Stimulated activated CD8-positive, alpha-beta memory T cell treated with anti-CD3 and anti-CD28 coated beads, Interleukin-12 subunit alpha, Interleukin-12 subunit beta, amount 100 ng/mL, for 24 hours (primary cell): ENCODE measurements around the gene PARP8.

Experiments used
- DNase-seq: peaks from one replicate; pipeline ENCODE4 v3.0.0-alpha.2; 2020; ENCODE audit errors: extremely low read depth

The PARP8 gene

DNA sequence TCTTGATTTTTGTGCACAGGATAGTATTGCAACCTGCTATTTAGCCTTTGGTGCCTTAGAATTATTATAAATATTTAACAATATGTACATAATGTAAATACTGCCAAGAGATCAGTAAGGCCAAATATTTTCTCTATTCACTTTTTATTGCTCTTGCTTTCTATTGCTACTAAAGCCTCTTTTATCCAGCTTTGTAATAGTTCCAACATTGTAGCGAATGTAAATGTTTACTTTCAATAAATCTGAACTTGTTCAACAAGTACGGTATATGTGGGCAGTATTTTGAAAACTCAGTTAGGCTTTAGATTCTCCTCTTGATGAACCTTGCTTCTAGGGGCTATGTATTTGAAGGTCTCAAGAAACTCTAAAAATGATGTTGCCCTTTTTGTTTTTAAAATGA is 179.8 kb downstream of the PARP8 start:
- DNase-seq, result no peak

DNA sequence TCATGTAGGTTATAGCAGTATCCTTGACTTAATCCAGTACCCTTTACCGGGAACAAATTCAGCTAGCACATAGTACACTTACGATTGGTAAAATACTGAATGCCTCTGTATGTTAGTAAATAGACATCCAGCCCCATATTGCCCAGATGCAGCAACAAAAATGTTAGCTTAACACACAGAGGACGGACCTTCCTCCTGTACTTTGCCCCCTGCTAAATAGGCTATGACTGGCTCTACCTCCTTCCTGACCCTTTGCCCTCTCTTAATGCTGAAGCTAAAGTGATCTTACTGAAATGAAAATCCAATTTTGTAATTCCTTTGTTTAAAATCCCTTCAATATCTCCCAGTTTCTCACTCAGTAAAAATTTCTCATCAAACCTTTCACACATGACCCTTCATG is 183.1 kb downstream of the PARP8 start:
- no peak for DNase-seq

DNA sequence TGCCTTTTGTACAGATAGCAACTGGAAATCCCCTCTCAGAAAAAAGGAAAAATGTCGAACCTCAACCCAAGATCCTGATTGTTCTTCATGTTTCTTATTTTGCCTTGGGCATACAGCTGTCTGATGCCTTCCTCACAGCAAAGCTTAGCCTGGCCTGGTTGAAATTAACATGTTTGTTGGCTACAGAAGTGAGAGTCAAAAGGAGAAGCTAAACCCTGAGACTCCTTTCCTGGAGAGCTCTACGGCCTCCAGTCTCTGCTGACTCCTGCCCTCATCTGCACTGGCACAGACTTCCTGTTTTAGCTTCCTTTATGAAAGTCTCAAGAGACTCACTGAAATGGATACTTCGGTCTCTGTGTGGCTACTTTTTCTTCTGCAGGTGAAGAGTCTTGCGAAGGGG is 186.7 kb downstream of the PARP8 start:
- no peak for DNase-seq

DNA sequence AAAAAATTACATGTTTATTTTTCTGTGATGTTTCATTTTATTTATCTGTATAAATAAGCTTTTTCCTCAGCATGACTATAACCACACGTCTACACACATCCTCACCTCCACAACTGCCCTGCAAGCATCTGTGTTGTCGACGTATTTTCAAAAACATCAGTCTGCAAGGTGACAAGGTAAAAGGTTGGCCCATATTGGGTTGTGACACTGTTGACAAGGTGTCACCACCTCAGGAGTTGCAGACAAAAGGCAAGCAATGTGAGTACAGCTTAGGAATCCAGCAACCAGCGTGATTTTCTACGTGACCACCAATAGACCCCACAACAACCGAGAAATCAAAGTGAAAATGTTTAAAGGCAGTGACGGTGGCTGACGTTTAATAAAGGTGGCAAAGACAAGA is 187.6 kb downstream of the PARP8 start:
- no peak for DNase-seq

DNA sequence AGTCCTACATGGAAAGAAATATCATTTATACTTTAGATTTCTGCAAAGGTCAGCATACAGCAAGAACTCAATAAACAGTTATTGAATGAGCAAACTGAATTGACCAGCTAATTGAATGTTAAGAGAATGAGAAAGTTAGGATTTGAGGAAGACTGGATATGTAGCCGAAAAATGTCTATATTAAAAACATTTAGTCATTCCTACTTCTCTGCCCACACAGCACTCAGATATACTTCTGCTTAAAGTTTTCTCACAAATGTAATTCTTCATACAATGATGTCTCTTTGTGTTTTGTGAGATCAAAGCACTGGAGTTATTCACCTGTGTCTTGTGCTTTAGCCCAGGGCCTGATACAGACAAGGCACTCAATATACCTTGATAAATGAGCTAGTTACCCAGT is 188.6 kb downstream of the PARP8 start:
- no peak for DNase-seq

DNA sequence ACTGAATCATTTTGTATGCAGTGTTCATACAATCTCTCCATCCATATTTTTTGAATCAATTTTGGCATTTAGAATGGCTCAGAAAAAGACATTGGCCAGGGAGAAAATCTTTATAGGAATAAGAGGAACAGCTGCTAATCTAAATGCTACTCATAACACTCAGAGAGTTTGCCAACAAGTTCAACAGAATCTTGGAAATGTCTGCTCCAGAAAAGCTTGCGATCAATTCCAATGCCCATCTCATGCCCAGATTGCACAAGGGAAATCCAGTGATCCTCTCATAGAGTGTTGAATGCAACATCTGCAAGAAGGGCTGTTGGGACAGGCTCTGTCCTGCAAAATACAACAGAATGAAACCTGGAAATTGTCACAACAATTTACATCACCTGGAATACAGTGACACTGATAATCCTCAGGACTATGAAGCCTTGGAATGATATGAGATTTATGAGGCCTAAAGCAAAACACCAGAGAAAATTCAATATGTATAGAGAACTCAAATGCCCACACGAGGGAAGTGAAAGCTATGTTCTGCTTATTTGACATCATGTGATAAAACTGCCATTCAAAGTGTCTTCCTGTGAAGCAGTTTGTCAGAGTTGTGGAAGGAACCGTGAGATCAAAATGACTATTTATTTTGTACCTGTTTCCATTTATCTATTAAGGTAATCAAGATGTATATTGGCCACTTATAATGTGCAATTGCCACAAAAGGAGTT is 190.1 kb downstream of the PARP8 start:
- no peak for DNase-seq

DNA sequence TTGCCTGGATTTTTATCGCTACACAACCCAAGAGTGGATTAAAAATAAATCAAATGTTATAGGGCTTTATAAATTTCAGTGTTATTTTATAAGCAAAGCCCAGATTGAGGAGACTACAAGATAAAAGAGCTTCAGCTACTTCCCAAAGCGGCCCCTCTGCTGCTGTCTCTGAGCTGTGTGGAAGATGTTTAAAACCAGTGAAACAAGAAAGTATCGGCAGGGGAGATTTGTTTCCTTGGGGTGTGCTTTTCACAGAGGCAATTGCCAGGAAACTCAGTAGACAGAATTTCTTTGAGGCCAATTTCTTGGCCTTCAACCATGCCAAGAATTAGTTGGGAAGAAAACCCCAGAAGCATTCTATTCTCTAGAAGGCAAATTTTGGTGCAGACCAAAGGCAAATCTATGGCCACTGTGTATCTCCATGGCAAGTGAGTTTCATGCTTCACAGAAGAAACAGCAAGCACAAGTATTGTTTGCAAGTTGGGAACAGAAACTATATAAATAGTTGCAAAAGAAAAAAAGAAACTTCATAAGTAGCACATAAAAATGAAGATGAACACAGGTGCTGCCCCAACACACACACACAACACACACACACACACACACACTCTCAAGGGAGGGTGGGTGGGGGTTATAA is 197.2 kb downstream of the PARP8 start:
- no peak for DNase-seq

DNA sequence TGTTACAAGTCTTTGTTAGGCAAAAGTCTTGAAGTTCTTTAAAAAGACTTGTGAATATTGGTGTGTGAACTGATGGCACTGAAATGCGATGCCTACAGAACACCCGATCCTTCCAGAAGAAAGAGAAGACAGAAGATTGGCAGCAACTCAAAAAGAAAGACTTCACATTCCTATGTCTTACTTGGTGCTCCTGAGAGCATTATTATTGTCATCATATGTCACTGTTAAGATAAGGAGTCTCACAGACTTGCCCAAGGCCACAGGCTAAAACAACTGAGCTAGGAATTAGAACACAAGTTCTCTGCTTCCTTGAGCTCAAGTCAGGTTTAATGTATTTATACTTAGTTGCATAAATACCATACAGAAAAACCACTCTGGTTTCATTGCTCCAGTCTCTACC is 198.0 kb downstream of the PARP8 start:
- no peak for DNase-seq

DNA sequence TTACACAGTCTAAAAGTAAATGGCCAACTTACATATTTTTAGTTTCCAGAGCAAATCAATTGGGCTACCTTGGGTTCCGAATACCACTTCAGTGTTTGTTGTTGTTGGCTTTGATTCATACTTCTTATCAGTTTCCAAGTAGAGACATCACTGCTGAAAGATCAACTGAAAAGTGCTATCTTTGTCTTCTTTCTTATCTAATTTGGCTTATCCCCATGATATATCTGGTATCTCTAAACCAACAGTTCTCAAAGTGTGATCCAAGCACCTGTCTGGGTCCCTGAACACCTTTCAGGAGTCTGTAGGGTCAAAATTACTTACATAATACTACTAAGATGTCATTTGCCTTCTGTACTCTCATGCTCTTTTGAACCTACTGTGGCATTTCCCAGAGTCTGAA is 200.0 kb downstream of the PARP8 start:
- DNase-seq, result no peak

DNA sequence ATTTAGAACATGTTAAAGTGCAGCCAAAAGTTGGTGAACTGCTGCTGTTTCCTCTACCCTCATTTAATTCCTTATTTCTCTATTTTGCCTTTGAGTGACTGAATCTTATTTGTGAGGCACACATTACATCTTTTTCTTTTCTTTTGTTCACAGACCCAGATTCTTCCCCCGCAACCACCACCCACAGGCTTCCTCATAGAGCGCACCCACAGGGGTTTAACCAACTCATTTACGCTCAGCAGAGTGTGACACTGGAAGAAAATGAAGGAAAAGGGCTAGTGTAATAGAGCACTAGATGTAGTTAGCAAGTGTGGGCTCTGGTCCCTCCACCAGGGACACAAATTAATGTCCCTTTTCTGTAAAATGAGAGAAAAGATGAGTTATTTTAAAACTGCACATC is 200.7 kb downstream of the PARP8 start:
- no peak for DNase-seq

DNA sequence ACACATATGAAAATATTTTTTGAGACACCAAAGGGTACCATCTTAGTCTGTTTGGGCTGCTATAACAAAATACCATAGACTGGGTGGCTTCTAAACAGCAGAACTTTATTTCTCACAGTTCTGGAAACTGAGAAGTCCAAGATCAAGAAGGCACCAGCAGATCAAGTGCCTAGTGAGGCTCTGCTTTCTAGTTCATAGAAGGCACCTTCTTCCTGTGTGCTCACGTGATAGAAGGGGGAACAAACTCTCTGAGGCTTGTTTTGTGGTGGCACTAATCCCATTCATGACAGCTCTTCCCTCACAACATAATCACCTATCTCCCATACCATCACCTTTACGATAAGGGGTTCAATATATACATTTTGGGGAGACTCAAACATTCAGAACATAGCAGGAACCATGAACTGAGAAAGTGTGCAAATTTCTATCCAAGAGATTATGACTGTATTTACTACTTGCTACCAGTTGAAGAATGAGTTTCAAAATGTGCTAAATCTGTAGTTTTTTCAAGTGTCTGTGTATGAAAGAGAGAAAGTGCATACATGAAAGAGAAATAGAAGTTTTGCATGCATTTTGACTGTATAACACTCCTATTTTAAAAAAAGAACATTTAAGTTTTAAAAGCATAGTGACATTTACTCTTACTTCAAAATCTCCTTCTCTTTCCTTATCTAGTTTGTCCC is 207.3 kb downstream of the PARP8 start:
- DNase-seq, result no peak

DNA sequence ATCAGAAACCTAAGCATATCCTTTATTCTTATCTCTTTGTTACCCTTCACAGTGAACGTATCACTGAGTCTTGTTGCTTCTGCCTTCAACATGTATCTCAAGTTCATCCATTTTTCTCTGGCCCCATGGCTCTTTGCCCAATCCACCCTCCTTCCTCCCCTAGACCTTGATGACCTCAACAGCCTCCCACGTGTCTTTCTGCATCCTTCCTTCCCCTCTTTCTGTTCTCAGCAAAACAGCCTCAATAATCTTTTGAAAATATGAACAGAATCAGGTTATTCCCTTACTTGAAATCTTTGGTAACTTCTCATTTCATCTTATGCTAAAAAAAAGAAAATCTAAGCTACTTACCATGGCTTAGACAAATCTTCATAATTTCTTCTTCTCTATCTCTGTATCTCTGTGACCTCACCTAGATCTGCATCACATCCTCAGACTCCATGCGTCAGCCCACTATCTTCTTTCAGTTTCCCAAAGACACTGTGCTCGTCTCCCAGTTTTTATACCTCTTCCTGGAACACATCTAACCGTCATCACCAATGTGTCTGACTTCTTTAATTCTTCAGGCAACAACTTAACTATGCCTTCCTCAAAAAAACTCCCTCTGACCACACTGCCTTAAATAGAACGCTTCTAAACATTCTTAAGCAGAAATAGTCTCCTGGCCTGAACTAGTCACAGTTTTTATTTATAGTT is 208.0 kb downstream of the PARP8 start:
- no peak for DNase-seq

DNA sequence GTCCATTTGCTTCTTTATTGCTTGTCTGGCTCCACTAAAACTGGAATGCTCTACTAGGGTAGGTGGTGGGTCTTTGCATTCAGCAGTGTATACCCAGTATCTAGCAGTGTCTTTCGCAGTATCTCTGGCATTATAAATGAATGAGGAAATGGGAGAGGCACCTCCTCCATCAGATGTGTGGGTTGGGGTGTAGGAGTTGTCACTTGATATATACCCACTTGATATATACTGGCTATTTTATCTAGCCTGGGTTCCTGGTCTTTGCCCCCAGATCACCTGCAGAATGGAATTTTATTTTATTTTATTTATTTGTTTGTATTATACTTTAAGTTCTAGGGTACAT is 208.5 kb downstream of the PARP8 start:
- no peak for DNase-seq

DNA sequence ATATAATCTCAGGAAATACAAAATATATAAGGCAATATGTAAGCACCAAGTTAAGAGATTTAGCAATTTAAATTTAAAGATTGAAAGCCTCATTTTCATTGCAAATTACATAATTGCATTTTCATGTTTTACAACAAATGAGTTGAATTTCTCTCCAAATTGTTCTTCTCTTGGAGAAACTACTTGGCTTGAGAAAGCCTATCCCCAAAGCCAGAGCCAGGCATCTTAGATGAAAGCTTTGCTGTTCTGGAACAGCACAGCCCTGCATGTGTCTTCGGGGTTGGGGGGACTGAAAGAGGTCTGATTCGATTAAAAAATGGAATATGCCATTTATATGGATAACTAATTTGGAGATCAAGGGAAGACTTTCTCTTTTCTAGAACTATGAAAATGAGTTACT is 212.0 kb downstream of the PARP8 start:
- no peak for DNase-seq

DNA sequence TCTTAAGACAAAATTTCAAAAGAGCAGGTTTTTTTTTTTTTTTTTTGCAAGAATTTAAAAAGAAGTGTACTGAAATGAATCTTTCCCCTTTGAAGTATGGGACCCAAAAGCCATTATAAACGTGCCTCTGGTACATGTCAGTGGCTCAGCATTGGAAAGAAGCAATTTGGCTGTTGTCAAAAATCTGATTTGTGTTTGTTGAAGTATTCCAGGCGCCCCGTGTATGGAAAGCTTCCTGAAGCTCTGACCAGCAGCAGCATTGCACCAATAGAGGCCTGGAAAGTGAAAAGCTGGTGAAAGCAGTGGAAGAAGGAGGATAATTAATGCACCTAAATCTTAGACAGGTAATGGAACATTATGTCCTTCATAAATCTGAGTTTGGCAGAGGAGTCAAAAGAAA is 215.0 kb downstream of the PARP8 start:
- DNase-seq, result no peak

DNA sequence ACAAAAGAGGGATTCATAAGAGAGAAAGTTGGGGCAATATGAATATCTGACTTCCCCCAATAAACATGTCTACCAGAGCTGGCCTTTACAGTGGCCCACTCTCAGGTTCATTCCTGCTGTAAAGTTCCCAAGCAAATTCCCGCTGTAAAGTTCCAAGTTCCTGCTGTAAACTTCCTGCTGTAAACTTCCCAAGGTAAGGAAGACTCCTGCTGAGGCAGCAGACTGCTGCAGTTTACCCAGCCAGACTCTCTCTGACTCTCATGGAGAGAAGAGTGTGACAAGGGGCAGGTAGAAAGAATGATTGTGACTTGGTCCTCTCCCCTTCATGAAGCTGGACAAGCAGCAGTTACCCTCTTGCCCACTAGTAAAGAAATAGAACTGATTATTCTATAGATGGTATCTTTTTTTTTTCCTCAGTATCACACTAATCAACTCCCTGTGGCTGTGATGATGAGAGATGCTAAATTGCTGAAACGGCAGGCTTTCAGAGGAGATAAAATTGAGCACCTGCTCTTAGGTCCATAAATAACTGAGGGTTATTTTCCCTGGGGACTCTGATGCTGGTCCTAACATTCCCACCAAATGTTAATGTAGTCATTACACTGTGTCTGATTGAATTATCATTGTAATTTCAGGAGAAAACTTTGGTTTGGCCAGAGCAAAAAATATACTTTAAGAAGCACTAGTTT is 220.4 kb downstream of the PARP8 start:
- no peak for DNase-seq

DNA sequence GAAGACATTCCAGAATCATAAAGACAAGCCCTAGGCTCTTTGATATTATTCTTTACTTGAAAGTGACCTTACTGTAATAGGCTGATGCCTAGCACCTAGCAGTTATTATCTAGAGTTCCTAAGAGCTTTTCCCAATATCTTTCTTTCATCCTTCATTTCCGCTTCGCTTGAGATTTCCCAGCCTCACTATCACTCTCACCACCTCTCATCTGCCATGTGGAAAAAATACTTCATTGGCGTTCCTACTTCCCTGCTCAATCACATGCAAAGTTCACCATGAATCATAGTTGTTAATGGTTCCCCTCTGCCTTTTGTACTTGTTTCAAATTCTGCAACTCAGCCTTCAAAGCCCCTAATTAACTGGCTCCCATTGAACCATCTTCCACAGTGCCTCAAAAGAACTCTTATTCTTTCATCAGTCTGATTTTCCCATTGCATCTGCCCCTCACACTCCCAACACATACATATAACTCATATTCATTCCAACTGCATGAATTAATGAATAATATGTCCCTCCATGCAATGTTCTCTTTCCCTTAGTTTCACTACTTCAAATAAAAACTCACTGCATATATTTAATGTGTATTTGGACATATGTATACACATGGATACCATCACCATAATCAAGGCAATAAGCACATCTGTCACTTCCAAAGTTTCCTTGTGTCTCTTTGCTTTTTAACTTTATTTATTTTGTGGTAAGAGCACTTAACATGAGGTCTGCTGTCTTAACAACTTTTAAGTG is 221.6 kb downstream of the PARP8 start:
- DNase-seq, result no peak

DNA sequence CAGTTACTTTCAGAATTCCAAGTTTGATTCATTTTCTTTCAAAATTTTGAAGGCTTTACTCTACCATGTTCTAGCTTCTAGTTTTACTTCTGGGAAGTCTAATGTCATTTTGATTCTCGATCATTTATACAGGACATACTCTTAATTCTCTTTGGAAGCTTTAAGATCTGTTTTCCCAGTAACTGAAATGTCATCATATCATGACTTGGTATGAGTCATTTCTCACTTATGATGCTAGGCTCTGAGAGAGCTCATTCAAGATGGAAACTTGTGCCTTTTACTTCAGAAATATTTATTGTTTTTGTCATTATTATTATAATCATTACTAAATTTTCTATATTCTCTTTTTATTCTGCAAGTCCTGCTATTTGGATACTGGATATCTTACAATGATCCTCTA is 222.3 kb downstream of the PARP8 start:
- no peak for DNase-seq

DNA sequence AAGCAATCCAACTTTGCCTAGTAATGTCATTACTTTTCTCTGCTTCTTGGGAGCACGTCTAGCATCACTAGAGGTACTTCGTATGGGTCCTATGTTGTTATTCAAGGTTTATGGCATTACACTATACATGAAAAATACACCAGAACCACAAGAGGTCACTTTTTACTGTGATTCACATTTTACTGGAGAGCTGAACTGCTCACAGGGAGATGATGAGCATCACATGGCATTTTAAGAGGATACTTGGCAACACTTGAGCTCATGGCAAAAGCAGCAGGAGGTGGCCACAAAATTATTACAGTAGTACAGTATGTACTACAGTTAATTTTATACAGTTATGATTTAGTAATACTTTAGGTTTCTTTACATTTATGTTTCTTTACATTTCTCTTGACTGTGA is 223.4 kb downstream of the PARP8 start:
- no peak for DNase-seq
